ENCODE data around the gene CBL.

- TF ChIP-seq POLR2A (IDR thresholded peaks at IDR 0.05; ENCODE audit: extremely low read depth, insufficient read length) = no peak
- no peak for TF ChIP-seq CTCF (IDR thresholded peaks at IDR 0.05; ENCODE audit: low read depth, low read length)
These were observed 87.3 kb downstream of the CBL start for GRCh38 chr11:119293461-119293860.
